Measurements from ENCODE around the gene SBNO1.
"Not testable (repeated sequence)": the region's sequence is repeated elsewhere in the genome, so short reads cannot be mapped to it uniquely, and the experiment has no call there.

Gene SBNO1

DNA sequence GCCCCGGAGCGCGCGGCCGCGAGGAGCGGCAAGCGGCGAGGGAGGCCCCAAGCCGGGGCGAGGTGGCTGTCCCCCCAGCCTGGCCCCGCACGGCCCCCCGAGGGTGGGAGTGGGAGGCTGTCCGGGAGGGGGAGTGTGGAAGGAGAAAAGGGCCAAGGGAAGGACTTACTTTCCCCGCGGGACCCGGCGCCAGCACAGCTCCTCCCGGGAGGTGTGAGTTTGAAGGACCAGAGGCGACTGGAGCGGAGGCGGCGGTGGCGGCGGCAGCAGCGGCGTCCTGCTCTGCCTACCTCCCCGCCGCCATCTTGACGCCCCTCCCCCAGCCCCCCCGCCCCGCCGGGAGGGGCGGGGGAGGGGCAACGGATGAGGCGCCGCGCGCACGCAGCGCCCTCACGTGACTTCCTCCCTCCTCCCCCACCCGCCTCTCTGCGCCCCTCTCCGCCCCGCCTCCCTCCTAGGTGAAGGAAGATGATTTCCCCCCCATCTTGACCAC is at the start of gene SBNO1:
TSS of gene SBNO1 (minus strand) at position 316 of the 493 bp plus-strand sequence. CDS start 14,406 bp downstream, outside the sequence.
- DNase-seq = peak in 1 of 2 experiments; percentile 70

DNA sequence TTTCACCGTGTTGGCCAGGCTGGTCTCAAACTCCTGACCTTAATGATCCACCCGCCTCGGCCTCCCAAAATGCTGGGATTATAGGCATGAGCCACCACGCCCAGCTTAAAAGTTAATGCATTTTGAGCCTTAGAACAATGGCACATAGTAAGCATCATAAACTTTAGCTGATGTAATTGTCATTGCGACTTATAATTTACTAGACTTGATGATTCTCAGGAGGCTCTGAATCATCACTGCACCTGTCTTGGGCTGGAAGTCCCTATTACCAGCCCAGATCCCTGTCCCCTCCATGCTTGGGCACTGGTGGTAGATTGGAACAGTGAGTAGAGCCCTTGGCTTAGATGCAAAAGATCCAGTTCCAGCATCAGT is 45.4 kb upstream of the SBNO1 start:
- no peak for DNase-seq

DNA sequence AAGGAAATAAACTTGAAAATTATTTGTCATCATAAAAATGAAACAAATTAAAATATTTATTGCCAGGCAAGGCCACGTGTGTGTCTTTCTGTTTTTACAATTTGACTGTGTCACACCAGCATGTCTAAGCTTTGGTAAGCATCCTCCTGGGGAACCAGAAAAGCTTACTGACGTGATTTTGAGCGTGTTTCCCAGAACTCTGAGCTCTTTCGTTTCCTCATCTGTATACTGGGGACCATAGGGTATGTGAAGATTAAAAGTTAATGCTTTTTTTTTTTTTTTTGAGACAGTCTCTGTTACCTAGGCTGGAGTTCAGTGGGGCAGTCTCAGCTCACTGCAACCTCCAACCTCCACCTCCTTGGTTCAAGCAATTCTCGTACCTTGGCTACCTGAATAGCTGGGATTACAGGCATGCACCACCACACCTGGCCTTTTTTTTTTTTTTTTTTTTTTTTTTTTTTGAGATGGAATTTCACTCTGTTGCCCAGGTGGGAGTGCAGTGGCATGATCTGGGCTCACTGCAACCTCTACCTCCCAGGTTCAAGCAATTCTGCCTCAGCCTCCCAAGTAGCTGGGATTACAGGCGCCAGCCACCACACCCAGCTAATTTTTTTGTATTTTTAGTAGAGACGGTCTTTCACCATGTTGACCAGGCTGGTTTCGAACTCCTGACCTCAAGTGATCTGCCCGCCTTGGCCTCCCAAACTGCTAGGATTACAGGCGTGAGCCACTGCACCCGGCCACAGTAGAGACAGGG is 44.8 kb upstream of the SBNO1 start:
- DNase-seq = not testable (repeated sequence)

DNA sequence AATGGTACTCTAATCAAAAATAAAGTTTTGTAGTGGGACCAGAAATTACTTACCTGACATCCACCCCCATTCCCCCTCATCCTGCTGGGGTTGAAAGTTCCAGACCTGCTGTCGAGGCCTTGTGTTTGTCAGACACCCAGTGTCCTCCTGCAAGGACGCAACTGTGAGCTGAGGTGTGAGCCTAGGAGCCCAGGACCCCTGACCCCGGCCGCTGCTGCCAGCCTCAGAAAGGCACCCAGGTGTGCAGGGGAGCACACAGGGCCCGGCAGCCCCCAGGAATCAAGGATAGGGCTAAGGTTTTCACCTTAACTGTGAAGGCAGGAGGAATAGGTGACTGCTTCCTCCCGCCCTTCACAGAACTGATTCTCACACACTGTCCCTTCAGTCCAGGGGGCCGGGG is 44.0 kb upstream of the SBNO1 start:
- DNase-seq = not testable (repeated sequence)

DNA sequence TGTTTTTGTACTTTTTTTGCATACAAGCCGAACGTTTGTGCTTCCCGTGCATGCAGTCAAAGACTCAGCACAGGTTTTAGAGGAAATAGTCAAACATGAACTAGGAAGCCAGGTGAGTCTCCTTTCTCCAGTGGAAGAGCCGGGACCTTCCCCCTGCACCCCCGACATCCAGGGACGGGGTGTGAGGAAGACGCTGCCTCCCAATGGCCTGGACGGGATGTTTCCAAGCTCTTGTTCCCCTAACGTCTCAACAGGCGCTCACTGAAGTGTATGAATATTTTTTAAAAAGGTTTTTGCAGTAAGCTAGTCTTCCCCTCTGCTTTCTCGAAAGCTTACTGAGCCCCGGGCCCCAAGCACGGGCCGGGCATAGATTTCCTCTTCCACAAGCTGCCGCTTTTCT is 43.3 kb upstream of the SBNO1 start:
- DNase-seq = not testable (repeated sequence)

DNA sequence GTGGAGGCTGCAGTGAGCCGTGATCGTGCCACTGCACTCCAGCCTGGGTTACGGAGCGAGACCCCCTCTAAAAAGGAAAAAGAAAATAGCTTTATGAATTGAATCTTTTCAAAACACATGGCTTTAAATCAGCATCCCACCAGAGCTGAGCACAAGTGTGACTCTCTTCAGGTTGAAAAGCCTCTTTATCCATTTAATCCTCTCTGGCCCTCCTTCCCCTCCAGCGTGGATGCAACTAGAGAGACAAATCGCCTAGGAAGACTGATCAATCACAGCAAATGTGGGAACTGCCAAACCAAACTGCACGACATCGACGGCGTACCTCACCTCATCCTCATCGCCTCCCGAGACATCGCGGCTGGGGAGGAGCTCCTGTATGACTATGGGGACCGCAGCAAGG is 42.6 kb upstream of the SBNO1 start:
- not testable (repeated sequence) for DNase-seq

DNA sequence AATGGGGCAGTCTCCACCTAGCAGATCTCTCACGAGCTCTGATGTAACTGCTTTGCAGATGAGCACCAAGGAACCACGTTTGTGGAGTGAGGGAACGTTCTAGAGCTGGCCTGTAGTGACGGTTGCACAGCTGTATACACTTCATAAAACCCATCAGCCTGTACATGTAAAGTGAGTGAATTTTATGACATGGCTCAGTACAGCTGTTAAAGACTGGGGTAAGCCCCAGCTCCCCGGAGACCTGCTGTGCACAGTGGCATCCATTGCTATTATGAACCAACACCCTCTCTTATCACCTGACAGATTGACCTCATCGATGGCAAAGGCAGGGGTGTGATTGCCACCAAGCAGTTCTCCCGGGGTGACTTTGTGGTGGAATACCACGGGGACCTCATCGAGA is 39.9 kb upstream of the SBNO1 start:
- DNase-seq = no peak

DNA sequence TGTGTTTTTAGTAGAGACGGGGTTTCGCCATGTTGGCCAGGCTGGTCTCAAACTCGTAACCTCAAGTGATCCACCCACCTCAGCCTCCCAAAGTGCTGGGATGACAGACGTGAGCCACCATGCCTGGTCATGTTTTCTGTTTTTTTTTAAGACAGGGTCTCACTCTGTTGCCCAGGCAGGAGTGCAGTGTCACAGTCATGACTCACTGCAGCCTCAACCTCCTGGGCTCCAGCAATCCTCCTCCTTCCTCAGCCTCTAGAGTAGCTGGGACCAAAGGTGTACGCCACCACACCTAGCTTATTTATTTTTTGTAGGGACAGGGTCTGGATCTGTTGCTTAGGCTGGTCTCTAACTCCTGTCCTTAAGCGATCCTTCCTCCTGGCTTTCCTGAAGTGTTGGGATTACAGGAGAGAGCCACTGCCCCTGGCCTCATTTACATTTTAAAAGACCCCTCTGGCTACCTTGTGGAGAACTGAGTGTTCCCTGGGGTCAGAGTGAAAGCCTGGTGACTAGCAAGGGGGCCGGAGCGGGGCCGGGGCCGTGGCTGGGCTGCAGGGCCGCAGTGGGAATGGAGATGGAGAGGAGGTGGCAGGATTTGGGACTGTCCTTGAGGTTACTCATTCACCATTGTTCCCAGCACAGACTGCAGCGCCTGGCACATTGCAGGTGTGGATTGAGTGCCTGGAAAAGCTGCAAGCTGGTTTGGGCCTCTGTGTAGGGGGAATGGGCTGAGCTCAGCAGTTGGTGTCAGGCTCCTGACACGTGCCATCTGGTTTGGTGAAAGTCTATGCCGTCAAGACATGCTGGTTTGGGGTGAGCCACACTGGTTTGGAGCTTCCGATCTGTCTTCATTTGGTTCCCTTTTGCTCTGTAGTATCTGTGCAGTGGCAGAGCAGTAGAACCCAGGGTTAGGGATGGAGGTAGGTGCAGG is 37.4 kb upstream of the SBNO1 start:
- DNase-seq = no peak

DNA sequence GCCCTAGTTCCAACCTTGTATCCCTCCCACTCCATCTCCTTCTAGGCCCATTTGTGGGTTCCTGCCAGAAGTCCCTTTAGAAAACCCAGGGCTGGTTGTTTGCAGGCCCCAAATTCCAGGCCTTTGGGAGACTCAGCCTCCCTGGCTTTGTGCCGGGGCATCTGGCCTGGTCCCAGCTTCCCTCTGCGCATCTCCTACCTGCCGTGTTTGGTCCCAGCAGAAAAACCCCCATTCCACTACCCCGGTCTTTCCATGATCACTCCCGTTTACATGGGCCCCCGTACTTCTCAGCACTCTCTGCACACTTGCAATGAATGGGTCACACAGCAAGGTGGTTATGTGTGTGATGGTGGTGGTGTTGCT is 34.6 kb upstream of the SBNO1 start:
- DNase-seq = no peak

DNA sequence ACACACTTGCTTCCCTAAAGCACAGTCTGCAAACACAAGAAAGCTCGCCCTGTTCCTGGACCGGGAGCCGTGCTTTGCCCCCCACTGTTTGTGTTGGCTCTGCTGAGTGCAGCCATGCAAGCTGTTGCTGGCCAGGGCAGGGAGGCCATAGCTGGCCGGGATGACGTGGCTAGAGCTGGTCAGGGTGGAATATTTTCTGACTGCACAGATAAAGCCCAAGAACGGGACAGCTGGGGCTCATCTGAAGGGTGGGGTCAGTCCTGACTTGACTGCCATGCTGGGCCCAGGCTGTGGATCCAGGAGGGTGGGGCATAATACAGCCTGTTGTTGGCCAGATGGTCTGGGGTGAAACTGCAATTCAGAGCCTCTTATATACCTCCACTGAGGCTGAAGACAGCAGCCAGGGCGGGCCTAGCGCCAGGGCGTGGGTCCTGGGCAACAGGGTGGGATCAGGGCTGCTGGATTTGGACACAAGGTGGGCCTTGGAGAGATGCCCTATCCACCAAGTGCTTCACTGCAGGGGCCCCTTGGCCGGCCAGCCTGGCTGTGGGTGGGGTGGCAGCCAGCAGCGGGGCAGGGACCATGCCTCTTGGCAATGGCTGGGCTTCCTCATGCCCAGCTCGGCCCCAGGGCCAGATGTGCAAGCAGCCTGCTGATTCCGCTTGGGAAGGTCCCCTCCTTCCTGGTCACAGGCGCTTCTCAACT is 34.1 kb upstream of the SBNO1 start:
- peak; percentile 47 to 89 for DNase-seq

DNA sequence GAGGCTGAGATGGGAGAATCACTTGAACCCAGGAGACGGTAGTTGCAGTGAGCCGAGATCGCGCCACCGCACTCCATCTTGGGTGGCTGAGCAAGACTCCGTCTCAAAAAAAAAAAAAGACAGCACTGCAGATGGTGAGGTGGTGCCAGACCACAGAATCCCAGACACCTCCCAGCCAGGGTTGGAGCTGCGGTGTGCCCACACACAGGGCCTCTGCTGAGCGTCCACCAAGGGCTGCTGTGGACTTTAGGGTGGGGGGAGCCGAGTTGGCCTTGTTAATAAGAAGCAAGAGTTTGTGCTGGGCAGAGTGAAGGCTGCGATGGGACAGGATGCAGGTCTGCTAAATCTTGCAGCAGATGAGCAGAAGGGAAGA is 33.5 kb upstream of the SBNO1 start:
- no peak for DNase-seq

DNA sequence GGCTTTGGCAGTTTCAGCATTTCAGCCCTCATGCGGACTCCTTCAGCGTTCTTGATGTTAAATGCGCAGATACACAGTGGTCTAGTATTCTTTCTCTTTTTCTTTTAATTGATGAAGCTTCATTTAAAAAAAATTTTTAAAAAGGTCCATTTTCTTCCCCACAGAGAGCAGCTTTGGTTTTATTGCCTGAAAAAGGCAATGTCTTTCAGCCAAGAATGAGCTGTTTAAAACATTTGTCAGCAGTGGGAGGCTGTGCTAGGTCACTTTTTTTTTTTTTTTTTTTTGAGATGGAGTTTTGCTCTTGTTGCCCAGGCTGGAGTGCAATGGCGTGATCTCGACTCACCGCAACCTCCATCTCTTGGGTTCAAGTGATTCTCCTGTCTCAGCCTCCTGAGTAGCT is 32.8 kb upstream of the SBNO1 start:
- no peak for DNase-seq

DNA sequence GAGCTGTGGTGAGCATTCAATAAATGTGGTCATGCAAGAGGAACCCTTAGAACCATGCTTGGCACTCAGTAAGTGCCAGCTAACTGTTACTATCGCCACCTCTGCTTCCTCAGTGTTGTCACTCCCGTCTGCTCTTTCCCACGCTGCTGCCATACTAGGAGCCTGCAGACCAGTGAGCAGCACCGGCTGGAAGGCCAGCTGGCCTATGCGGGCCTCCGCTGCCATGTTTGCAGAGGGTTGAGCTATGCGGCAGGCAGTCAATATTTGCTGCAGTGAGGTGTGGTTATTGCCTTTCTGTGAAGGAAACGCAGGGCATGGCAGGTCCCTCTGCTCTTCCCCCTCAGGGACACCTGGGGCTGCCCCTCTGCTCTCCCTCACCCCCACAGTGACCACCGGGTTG is 32.3 kb upstream of the SBNO1 start:
- no peak for DNase-seq

DNA sequence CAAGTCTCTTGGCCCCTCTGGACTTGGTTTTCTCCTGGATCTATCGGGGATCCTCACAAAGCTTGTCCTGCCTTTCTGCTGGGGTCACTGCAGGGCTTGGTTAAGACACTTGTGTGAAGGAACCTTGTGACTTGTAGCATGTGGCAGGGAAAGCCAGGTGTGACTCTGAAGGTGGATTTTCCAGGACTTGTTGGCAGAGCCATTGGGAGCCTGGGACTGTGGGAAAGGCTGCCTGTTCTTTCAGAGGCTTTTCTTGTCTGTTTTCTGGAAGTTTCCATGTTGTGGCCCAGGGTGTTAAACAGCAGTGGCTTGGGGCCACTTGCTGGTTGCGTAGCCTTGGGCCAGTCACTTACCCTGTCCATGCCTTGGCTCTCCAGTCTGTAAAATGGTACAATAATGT is 31.9 kb upstream of the SBNO1 start:
- DNase-seq = no peak

DNA sequence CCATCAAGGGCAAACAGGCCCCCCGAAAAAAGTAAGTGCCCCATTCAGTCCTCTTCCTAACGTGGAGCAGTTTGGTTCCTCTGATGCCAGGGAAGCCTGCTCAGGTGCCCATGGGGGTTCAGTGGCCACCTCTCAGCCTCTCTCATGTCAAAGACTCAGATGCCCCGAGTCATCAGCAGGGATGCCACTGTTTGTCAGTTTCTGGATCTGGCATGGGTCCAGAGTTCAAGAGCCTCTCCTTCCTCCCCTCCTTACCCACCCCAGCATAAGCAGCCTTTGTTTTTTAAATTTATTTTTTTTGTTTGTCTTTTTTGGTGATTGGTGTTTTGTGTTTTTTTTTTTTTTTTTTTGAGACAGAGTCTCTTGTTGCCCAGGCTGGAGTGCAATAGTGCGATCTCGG is 30.6 kb upstream of the SBNO1 start:
- DNase-seq = no peak

DNA sequence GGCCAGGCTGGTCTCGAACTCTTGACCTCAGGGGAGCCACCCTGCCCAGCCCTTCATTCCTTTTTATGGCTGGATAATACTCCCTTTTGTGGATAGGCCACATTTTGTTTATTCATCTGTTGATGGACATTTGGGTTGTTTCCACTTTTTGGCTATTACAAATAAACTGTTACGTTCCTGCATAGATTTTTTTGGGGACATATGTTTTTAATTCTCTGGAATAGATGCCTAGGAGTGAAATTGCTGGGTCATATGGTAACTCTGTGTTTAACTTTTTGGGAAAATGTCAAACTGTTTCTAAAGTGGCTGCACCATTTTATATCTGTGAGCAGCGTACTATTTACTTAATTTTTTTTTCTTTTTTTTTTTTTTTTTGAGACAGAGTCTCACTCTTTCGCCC is 29.1 kb upstream of the SBNO1 start:
- no peak for DNase-seq

DNA sequence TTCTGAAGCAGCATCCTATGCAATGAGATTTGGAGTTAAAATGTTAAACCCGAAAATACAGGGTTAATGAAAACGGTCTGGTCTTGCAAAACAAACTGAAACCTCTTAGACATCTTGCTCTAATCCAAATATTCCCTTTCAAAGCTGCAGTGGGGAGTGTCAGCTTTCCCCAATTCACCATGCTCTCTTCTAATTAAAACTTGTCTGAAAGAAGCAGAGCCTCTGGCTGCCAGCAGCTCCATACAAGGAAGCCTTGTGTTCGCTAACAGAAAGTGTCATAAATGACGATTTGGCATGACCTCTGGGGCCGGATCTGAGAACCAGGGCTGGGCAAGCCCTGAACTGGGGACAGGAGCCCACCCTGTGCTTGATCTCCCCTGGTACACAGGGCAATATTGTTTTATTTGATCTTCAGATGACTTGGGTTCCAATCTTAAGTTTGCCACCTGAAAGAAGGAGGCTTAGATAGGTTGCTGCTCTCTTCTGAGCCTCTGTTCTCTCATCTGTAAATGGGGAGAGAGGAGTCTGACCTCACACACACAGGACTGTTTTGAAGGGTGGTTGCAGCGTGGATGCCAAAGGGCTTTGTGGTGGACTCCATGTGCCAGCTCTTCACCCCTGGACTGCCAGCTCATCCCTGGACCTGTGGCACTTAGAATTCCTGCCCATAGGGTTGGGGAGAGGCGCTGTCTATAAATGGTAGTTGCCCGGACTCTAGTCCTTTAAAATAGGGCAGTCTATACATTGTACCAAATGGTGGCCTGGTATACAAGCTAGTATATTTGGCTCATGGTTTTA is 27.1 kb upstream of the SBNO1 start:
- no peak for DNase-seq

DNA sequence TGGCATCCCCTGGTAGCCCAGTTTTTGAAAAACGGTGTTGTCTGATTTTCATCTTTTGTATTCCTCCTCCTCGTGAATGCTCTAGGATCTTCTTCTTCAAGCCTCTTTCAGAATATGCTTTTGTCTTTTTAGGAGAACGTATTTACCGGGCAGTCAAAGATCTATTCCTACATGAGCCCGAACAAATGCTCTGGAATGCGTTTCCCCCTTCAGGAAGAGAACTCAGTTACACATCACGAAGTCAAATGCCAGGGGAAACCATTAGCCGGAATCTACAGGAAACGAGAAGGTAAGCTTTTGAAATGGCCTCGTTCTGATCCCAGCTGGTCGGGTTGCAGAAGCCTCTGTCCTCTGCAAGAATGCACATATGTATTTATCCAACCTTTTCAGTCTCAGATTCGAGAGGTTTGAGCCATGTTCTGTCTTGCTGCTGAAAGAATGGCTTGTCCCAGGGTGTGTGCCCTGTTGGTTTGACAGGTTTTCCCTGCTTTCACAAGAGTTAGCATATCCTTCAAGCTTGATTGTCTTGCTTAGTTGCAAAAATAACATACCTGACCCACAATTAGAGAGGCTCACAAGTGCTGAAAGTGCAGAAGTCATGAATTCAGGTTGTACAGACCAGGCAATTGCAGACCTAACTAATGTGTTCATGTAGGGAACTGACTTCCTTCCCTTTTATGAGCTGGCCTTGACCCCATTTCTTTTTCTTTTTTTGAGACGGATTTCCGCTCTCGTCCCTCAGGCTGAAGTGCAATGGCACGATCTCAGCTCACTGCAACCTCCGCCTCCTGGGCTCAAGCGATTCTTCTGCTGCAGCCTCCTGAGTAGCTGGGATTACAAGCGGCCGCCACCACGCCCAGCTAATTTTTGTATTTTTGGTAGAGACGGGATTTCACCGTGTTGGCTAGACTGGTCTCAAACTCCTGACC is 26.1 kb upstream of the SBNO1 start:
- no peak for DNase-seq

DNA sequence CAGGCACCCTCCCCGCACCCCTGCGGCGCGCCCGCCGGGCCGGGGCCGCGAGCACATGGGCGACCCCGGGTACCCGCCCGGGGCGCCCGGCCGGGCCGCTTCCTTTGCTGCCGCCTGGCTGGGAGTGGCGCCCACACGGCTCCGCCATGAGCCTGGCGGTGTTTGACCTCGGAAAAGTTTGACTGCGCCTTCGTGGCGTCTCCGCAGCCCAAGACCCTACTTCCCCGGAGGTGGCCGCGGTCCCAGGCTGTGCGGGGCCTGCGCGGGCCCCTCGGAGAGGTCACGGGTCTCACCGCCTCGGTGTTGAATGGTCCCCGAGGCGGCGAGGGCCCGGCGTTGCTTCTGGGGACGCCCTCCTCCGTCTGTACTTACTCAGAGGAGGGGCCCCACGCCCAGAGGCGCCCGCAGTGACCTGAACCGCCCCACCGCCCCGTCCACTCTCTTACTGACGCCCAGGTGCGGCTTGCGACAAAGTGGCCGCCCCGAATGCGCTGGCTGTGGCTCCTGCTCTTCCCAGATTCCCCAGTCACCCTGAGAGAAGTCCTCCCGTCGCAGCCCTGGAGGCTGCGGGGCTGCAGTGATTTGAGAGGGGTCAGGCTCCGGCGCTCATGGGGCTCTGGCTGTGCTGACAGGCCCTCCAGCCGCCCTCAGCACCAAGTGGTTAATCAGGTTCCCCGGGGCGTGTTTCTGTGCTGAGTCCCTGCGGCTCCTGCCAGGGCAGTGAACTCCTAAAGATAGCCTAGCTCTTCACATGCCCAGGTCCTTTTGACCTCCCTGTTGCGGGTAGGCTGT is 25.1 kb upstream of the SBNO1 start:
- no peak for DNase-seq

DNA sequence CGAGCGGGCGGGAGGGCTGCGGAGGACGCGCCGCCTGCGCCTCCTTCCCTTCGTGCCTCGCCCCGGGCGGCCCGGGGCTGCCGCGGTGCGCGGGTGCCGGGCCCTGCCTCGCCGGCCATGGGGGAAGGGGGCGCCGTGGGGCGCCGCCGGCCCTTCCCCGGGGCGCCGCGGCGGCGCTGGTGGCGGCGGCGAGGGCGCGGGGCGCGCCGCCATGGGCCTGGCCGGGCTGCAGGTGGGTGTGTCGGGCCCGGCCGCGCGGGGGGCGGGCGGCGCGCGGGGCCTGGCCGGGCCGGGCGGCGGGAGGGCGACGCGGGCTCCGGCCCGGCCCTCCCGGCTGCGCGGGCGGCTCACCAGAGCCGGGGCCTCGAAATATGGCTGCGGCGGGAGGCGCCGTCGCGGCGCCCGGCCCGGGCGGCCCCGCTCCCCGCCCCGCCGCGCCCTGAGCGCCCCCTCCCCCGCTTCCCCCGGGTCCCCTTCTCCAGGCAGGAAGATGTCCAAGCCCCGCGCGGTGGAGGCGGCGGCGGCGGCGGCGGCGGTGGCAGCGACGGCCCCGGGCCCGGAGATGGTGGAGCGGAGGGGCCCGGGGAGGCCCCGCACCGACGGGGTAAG is 24.4 kb upstream of the SBNO1 start:
- no peak for DNase-seq
